Mammary epithelial cell (primary cell): Measurements from ENCODE around the gene ZSCAN5B.

Experiments
- EZH2 ChIP-seq: IDR thresholded peaks from 2 replicates; pipeline ENCODE4 v1.6.1; 2012; ENCODE audit warnings: low read length, inconsistent platforms, borderline replicate concordance
- TF ChIP-seq, protein P1 (sequence below), 2 donors: IDR thresholded peaks in 1 of 2; conservative IDR thresholded peaks in 1 of 2; 2 replicates each; pipeline ENCODE4 v1.5.1; 2011 to 2012; ENCODE audit warnings: inconsistent platforms in 2 of 2, low read length in 2 of 2, mild to moderate bottlenecking in 2 of 2, control low read depth in 1 of 2, low read depth in 1 of 2; ENCODE audit not compliant: insufficient read depth in 1 of 2; ENCODE audit errors: extremely low read depth in 1 of 2

DNA sequence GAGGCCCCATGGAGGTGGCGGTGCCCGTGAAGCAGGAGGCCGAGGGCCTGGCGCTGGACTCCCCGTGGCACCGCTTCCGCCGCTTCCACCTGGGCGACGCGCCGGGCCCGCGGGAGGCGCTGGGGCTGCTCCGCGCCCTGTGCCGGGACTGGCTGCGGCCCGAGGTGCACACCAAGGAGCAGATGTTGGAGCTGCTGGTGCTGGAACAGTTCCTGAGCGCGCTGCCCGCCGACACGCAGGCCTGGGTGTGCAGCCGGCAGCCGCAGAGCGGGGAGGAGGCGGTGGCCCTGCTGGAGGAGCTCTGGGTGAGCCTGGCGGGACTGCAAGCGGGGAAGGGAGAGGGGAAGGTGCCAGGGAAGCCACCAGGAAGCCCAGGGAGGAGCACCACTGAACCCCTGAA is 50.7 kb downstream of the ZSCAN5B start:
- TF ChIP-seq, protein P1, sequence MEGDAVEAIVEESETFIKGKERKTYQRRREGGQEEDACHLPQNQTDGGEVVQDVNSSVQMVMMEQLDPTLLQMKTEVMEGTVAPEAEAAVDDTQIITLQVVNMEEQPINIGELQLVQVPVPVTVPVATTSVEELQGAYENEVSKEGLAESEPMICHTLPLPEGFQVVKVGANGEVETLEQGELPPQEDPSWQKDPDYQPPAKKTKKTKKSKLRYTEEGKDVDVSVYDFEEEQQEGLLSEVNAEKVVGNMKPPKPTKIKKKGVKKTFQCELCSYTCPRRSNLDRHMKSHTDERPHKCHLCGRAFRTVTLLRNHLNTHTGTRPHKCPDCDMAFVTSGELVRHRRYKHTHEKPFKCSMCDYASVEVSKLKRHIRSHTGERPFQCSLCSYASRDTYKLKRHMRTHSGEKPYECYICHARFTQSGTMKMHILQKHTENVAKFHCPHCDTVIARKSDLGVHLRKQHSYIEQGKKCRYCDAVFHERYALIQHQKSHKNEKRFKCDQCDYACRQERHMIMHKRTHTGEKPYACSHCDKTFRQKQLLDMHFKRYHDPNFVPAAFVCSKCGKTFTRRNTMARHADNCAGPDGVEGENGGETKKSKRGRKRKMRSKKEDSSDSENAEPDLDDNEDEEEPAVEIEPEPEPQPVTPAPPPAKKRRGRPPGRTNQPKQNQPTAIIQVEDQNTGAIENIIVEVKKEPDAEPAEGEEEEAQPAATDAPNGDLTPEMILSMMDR (conservative IDR thresholded peaks at IDR 0.05 in 1 of 2, IDR thresholded peaks at IDR 0.05 in 1 of 2; ENCODE audit: extremely low read depth in 1 of 2, insufficient read depth in 1 of 2, low read depth in 1 of 2, low read length in 2 of 2), result no peak
- TF ChIP-seq EZH2, result no peak
